Measurements from ENCODE around the gene KCTD16.
A peak's percentile ranks its signal among the peaks of the same experiment; 100 is the strongest.

KCTD16 gene

GRCh38 chr5:144151026-144151425 lies 19.6 kb upstream of the KCTD16 start:
- no peak overlapping the region for H3K4me3 ChIP-seq (replicated peaks in 1 of 2; ENCODE audit: low read depth in 2 of 2, low read length in 2 of 2)
- TF ChIP-seq, protein P1, sequence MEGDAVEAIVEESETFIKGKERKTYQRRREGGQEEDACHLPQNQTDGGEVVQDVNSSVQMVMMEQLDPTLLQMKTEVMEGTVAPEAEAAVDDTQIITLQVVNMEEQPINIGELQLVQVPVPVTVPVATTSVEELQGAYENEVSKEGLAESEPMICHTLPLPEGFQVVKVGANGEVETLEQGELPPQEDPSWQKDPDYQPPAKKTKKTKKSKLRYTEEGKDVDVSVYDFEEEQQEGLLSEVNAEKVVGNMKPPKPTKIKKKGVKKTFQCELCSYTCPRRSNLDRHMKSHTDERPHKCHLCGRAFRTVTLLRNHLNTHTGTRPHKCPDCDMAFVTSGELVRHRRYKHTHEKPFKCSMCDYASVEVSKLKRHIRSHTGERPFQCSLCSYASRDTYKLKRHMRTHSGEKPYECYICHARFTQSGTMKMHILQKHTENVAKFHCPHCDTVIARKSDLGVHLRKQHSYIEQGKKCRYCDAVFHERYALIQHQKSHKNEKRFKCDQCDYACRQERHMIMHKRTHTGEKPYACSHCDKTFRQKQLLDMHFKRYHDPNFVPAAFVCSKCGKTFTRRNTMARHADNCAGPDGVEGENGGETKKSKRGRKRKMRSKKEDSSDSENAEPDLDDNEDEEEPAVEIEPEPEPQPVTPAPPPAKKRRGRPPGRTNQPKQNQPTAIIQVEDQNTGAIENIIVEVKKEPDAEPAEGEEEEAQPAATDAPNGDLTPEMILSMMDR (IDR thresholded peaks at IDR 0.05; ENCODE audit: low read depth, low read length) = no peak
- peak in 1 of 2 donors; percentile 60 for DNase-seq (ENCODE audit: low read depth in 2 of 2)

DNA sequence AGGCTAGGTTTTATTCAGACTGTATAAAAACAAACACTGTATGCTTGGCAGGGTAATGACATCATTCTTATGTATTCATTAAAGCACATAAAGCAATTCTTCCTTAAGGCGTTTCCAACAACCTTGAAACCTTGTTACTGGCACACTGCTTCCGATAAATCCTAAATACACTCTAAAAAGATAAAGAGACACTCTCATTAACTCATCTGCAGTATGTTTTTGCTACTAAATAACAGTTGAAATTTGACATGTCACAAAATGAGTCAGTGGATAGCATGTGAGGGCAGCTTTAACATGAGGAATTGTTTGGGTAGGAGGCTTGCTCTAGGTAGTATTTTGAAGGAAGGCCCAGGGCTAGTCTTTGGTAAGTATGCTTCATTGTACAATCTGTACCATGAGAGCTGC lies 13.9 kb upstream of the KCTD16 start:
- H3K4me3 ChIP-seq (replicated peaks in 1 of 2; ENCODE audit: low read depth in 2 of 2, low read length in 2 of 2) = no peak overlapping the region
- no peak for DNase-seq (ENCODE audit: low read depth in 2 of 2)
- TF ChIP-seq, protein P1 (IDR thresholded peaks at IDR 0.05; ENCODE audit: low read depth, low read length) = no peak

GRCh38 chr5:144162686-144163085 lies 8.0 kb upstream of the KCTD16 start:
- H3K4me3 ChIP-seq (replicated peaks in 1 of 2; ENCODE audit: low read depth in 2 of 2, low read length in 2 of 2) = no peak overlapping the region
- TF ChIP-seq, protein P1 (IDR thresholded peaks at IDR 0.05; ENCODE audit: low read depth, low read length) = no peak
- peak; percentile 28 to 47 for DNase-seq (ENCODE audit: low read depth in 2 of 2)

DNA sequence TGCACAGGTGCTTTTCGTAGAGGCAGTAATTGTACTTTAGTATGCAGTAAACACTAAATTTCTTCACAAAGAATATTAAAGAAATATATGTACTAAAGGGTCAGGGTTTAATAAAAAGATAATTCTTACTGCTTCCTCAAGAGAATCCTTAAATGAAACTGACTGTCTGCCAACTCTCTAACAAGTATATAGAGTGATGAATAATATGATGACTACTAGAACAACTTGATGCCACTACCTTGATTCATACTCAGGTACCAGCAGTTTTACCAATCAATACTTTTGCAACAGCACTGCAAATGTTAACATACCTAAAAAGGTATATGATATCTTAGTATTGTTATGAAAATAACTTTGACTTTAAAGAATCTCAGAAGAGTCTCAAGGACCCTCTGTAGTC lies 4.0 kb upstream of the KCTD16 start:
- TF ChIP-seq, protein P1 (IDR thresholded peaks at IDR 0.05; ENCODE audit: low read depth, low read length) = no peak
- no peak overlapping the region for H3K4me3 ChIP-seq (replicated peaks in 1 of 2; ENCODE audit: low read depth in 2 of 2, low read length in 2 of 2)

DNA sequence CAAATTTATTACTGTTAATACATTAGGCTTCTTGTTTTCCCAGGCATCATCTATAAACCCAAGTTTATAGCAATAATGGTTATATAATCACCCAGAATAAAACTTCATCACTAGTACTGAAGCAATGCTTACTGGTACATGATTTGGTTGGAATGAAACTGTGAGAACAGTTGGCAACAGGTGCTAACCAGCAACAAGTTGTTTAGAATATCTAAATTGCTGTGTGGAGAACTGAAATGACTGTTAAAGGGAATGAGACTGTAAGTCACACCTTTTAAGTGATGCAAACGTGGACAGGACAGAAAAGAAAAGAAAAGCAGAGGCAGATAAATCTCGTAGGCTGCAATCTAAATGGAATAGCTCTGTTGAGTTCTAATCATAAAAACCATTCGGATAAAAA lies 2.7 kb upstream of the KCTD16 start:
- TF ChIP-seq, protein P1 (IDR thresholded peaks at IDR 0.05; ENCODE audit: low read depth, low read length) = no peak
- no peak for DNase-seq (ENCODE audit: low read depth in 2 of 2)
- peak overlapping the region in 1 of 2 donors; percentile 9 for H3K4me3 ChIP-seq (replicated peaks in 1 of 2; ENCODE audit: low read depth in 2 of 2, low read length in 2 of 2)

More for the DNA sequence above, 4.0 kb upstream of the KCTD16 start:
- no peak for DNase-seq (ENCODE audit: low read depth in 2 of 2)

DNA sequence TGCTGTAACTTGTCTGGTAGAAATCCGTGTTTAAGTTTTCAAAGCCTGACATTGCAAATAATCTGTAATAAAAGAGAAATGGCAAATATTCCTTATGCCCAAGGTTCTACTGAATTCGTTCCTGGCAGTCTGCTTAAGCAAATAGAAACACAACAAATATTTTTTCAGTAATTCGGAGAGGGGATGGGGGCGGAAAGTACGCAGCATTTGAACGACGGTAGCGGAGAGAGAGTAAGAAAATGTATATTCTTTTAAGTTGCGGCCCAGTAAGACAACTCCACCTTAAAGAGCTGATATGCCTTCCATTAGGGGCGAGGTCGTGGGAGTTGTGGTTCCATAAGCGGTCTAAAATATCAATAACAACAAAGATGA lies 783 bp upstream of the KCTD16 start:
- DNase-seq (ENCODE audit: low read depth in 2 of 2) = no peak
- TF ChIP-seq, protein P1 (IDR thresholded peaks at IDR 0.05; ENCODE audit: low read depth, low read length) = no peak
- H3K4me3 ChIP-seq (replicated peaks in 1 of 2; ENCODE audit: low read depth in 2 of 2, low read length in 2 of 2) = peak overlapping the region; percentile 90 to 91

DNA sequence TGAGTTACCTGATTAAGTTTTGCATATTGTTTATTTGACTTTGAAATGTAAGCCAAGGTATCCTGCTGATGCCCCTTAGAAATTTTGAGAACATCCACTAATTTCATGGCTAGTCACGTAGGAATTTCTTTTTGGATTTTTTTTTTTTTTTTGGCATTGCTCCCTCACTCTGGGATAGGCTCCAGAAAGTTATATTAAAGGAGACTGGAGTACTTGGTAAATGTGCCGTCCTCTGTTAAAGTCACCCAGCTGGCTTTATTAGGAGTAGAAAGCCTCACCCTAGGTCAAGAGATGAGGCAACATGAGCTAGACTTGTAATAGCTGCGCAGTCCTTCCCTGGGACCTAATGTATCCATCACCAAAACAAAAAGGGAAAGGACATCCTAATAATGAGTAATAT lies 3.1 kb downstream of the KCTD16 start:
- DNase-seq (ENCODE audit: low read depth in 2 of 2) = peak in 1 of 2 donors; percentile 31
- TF ChIP-seq, protein P1 (IDR thresholded peaks at IDR 0.05; ENCODE audit: low read depth, low read length) = no peak
- no peak overlapping the region for H3K4me3 ChIP-seq (replicated peaks in 1 of 2; ENCODE audit: low read depth in 2 of 2, low read length in 2 of 2)
